ENCODE data around the gene S100A8.

- TF ChIP-seq, protein P1, sequence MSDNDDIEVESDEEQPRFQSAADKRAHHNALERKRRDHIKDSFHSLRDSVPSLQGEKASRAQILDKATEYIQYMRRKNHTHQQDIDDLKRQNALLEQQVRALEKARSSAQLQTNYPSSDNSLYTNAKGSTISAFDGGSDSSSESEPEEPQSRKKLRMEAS (IDR thresholded peaks at IDR 0.05), result no peak
- TF ChIP-seq, protein P2, sequence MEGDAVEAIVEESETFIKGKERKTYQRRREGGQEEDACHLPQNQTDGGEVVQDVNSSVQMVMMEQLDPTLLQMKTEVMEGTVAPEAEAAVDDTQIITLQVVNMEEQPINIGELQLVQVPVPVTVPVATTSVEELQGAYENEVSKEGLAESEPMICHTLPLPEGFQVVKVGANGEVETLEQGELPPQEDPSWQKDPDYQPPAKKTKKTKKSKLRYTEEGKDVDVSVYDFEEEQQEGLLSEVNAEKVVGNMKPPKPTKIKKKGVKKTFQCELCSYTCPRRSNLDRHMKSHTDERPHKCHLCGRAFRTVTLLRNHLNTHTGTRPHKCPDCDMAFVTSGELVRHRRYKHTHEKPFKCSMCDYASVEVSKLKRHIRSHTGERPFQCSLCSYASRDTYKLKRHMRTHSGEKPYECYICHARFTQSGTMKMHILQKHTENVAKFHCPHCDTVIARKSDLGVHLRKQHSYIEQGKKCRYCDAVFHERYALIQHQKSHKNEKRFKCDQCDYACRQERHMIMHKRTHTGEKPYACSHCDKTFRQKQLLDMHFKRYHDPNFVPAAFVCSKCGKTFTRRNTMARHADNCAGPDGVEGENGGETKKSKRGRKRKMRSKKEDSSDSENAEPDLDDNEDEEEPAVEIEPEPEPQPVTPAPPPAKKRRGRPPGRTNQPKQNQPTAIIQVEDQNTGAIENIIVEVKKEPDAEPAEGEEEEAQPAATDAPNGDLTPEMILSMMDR (IDR thresholded peaks at IDR 0.05; ENCODE audit: low read depth, low read length, missing input control), result no peak
- TF ChIP-seq SP1 (IDR thresholded peaks at IDR 0.05), result no peak
- TF ChIP-seq TAF1 (conservative IDR thresholded peaks at IDR 0.05), result no peak
- no peak for TF ChIP-seq REST (IDR thresholded peaks at IDR 0.05)
- TF ChIP-seq JUND (IDR thresholded peaks at IDR 0.05), result no peak
- TF ChIP-seq RXRA (IDR thresholded peaks at IDR 0.05), result no peak
- TF ChIP-seq, protein P3, sequence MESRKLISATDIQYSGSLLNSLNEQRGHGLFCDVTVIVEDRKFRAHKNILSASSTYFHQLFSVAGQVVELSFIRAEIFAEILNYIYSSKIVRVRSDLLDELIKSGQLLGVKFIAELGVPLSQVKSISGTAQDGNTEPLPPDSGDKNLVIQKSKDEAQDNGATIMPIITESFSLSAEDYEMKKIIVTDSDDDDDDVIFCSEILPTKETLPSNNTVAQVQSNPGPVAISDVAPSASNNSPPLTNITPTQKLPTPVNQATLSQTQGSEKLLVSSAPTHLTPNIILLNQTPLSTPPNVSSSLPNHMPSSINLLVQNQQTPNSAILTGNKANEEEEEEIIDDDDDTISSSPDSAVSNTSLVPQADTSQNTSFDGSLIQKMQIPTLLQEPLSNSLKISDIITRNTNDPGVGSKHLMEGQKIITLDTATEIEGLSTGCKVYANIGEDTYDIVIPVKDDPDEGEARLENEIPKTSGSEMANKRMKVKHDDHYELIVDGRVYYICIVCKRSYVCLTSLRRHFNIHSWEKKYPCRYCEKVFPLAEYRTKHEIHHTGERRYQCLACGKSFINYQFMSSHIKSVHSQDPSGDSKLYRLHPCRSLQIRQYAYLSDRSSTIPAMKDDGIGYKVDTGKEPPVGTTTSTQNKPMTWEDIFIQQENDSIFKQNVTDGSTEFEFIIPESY (IDR thresholded peaks at IDR 0.05), result no peak
- TF ChIP-seq ATF3 (IDR thresholded peaks at IDR 0.05), result no peak
Measured at GRCh38 chr1:153353226-153353947, 37.5 kb downstream of the S100A8 start.

Data from liver (tissue), 3 donors.